ENCODE measurements around the gene RNF38.
"Not testable (repeated sequence)": the region's sequence is repeated elsewhere in the genome, so short reads cannot be mapped to it uniquely, and the experiment has no call there.

The RNF38 gene

GRCh38 chr9:36402536-36402935, 2.5 kb upstream of the RNF38 start:
- no peak for DNase-seq

GRCh38 chr9:36401897-36402480, 1.9 kb upstream of the RNF38 start:
- DNase-seq: no peak

GRCh38 chr9:36401164-36401740, 1.2 kb upstream of the RNF38 start:
- DNase-seq: no peak

GRCh38 chr9:36400332-36401163, 479 bp upstream of the RNF38 start:
- no peak for DNase-seq

- DNase-seq: no peak
Measured at GRCh38 chr9:36398745-36399144, 1.3 kb downstream of the RNF38 start.

GRCh38 chr9:36396985-36397384, 3.1 kb downstream of the RNF38 start:
- DNase-seq: no peak

DNA sequence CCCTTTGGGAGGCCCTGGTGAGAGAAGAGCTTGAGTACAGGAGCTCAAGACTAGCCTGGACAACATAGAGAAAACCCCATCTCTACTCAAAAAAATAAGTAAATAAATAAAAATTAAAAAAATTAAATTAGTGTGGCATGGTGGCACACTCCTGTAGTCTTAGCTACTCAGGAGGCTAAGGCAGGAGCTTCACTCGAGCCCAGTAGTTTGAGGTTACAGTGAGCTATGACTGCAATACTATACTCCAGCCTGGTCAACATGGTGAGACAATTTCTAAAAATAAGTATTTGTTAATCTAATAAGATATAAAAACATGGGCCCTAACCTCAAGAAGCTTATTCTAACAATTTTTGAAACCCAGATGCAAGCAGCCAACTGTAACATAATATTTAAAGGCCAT, 7.6 kb downstream of the RNF38 start:
- no peak for DNase-seq

- DNase-seq: no peak
Measured at GRCh38 chr9:36389590-36389989, 10.5 kb downstream of the RNF38 start.

DNA sequence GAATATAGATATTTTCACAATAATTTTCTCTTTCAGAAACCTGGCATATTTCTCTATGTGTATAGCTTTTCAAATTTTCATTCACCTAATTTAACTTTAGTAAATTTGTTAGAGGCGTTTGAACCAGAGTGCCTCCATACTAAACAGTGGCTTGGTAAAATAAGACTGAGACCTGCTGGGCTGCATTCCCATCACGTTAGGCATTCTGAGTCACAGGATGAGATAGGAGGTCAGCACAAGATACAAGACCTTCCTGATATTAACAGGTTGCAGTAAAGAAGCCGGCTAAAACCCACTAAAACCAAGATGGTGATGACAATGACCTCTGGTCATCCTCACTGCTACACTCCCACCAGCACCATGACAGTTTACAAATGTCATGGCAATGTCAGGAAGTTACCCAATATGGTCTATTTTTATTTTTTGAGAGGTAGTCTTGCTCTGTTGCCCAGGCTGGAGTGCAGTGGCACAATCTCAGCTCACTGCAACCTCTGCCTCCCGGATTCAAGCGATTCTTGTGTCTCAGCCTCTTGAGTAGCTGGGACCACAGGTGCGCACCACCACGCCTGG, 13.6 kb downstream of the RNF38 start:
- not testable (repeated sequence) for DNase-seq

- no peak for DNase-seq
Measured at GRCh38 chr9:36382484-36382883, 17.6 kb downstream of the RNF38 start.

DNA sequence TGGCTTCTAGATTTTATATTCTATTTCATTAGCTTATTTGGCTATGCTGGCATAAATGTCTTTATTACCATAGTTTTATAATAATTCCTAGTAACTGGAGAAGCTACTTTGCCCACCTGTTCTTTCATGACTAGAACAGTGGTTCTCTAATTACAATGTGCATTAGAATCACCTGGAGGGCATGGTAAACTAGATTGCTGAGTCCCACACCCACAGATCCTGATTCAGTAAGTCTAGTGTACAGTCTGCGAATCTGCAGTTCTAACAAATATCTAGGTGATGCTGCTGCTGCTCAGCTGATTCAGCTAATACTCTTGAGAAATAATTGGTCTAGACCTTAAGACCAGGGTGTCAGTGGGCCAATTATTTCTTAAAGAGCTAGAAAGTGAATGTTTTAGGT, 35.5 kb downstream of the RNF38 start:
- DNase-seq: no peak

GRCh38 chr9:36363448-36363847, 36.6 kb downstream of the RNF38 start:
- no peak for DNase-seq

DNA sequence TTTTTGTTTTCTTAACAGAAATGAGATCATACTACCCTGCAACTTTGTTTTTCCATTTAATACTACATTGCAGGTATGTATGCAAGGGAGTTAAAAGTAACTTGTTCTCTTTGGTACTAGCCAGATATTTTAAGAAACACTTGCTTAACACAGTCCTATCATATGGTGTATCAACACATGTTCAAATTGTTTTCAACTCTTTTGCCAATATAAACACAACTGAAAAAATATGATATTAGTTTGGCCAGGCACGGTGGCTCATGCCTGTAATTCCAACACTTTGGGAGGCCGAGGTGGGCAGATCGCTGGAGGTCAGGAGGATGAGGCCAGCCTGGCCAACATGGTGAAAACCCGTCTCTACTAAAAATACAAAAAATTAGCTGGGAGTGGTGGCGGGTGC, 41.6 kb downstream of the RNF38 start:
- DNase-seq: no peak

DNA sequence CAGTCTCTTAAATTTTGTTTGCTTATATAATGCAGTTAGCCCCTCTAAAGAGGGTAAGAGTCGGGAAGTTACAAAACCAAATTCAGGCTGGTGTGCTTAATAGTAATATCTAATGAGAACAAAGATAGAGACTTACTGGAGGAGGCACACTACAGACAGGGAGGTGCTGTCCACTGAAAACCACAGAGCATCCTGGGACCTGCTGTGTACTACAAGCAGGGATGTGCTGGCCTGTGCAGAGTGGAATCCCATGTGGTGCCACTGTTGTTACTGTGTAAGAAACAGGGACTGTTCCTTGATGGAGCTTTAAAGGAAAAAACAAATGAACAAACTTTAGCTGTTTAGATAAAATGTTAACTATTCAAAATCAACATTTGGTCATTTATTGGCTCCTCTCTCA, 42.4 kb downstream of the RNF38 start:
- DNase-seq: no peak

DNA sequence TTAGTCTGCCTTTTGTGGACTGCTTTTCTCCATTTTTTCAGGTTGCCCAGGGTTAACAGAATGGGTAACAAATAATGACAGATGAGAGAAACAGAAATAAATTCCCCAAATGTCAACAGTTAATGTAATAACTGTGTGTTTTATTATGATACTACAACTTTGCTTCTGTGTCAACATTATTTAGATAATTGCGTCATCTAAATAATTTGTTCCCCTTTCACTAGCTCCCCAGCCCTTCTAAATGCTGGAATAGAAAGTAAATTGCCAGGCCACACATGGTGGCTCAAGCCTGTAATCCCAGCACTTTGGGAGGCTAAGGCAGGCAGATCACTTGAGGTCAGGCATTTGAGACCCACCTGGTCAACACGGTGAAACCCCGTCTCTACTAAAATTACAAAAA, 53.5 kb downstream of the RNF38 start:
- no peak for DNase-seq

DNA sequence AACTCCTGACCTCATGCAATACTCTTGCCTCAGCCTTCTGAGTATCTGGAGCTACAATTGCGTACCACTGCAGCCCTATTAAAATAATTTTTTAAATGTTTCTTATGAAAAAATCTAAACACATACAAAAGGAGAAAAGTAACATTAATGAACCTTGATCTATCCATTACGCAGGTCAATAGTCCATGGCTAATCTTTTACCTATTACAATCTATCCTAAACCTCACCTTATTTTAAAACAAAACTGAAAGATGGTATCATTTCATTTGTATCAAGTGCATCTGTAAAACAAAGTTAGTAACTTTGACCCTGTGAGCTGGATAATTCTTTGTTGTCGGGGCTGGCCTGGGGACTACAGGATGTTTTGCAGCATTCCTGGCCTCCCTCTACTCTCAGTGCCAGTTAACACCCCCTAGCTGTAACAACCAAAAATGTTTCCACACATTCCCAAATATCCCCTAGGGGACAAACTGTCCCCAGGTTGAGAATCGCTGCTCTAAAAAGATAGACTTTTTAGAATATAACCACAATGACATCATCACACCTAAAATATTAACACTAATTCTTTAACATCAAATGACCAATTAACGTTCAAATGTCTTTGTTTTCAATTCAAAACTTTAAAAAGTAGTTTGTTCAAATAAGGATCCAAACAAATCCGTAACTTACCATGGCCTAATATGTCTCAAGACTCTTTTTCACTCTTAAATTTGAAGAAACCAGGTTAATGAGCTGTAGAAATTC, 54.8 kb downstream of the RNF38 start:
- DNase-seq: no peak

- DNase-seq: no peak
Measured at GRCh38 chr9:36341936-36342577, 58.0 kb downstream of the RNF38 start.

GRCh38 chr9:36337865-36338264, 62.2 kb downstream of the RNF38 start:
- no peak for DNase-seq

DNA sequence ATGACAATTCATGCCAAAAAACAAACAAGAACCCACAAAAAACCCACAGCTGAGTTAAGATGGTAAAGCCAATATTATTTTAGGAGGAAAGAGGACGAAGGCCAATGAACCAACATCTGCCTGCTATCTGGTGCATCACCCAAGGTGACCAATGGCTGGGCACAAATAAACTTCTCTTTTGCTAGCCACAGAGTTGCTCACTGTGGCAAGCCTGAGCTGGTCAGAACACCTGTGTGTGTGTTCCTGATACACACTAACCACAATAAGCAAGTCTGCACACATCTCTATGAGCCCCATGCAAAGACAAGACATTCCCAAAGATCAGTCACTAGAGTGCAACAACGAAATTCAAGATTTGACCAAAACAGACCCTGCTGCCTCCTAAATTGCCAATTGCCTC, 63.1 kb downstream of the RNF38 start:
- DNase-seq: no peak

DNA sequence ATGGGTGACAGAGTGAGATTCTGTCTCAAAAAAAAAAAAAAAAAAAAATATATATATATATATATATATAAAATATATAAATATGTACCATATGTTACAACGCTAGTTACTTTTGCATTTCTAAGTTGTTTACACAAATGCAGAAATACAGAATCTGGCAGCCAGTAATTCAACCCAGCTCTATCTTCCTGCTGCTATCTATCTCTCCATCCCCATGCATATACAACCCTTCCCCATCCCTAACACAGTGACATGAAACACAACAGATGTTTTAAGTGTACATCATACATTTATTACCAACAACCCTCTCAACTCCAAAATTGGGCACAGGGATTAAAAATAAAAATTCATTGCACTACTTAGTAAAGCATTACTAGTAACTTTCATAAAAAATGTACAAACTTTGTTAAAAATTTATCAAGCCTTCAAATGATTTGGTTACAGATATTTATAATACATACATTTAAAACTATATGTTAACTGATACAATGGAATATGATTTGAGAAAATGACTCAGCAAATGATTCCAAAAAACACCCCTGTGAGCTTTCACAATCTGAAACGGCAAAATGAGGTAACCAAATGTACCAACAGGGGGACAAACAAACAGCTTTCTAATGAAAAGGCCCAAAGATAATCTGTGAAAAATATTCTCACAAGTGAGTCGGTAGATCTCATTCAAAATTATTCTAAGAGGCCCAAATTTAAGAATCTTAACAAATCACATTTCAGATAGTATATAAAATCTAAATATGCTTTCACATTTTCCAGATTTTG, 63.8 kb downstream of the RNF38 start:
- no peak for DNase-seq

GRCh38 chr9:36332006-36332405, 68.1 kb downstream of the RNF38 start:
- DNase-seq: no peak
